CD1c-positive myeloid dendritic cell (primary cell): Measurements from ENCODE around the gene CTR9.

Experiments
- DNase-seq: peaks from one replicate; pipeline ENCODE4 v3.0.0-alpha.2; 2016; ENCODE audit errors: extremely low spot score

The CTR9 gene

GRCh38 chr11:10750838-10751580, at the start of gene CTR9:
Gene CTR9 (plus strand): TSS chr11:10751246. CDS start chr11:10751413, 167 bp downstream.
- peak; percentile 92 for DNase-seq

- no peak for DNase-seq
These were observed 49.1 kb upstream of the CTR9 start for GRCh38 chr11:10701982-10702381.

GRCh38 chr11:10708131-10708530, 42.9 kb upstream of the CTR9 start:
- DNase-seq: no peak

- DNase-seq: no peak
These were observed 41.6 kb upstream of the CTR9 start for GRCh38 chr11:10709299-10710086.

- DNase-seq: no peak
These were observed 35.5 kb upstream of the CTR9 start for GRCh38 chr11:10715571-10715970.

GRCh38 chr11:10716122-10716521, 34.9 kb upstream of the CTR9 start:
- DNase-seq: no peak

- no peak for DNase-seq
These were observed 34.3 kb upstream of the CTR9 start for GRCh38 chr11:10716543-10717259.

GRCh38 chr11:10719616-10720015, 31.4 kb upstream of the CTR9 start:
- no peak for DNase-seq

- DNase-seq: no peak
These were observed 30.1 kb upstream of the CTR9 start for GRCh38 chr11:10720881-10721376.

- no peak for DNase-seq
These were observed 28.7 kb upstream of the CTR9 start for GRCh38 chr11:10722307-10722706.

- peak; percentile 90 for DNase-seq
These were observed 25.7 kb upstream of the CTR9 start for GRCh38 chr11:10725114-10725906.

GRCh38 chr11:10725907-10726253, 25.2 kb upstream of the CTR9 start:
- DNase-seq: no peak

- peak; percentile 17 for DNase-seq
These were observed 23.7 kb upstream of the CTR9 start for GRCh38 chr11:10727146-10727851.

- no peak for DNase-seq
These were observed 22.9 kb upstream of the CTR9 start for GRCh38 chr11:10728154-10728553.

GRCh38 chr11:10728789-10729472, 22.1 kb upstream of the CTR9 start:
- DNase-seq: no peak

GRCh38 chr11:10730151-10730550, 20.9 kb upstream of the CTR9 start:
- peak; percentile 57 for DNase-seq

- DNase-seq: no peak
These were observed 19.9 kb upstream of the CTR9 start for GRCh38 chr11:10731064-10731680.

GRCh38 chr11:10735481-10736475, 15.3 kb upstream of the CTR9 start:
- DNase-seq: peak; percentile 95
